SJCRH30 (cell line): ENCODE results near the gene UNC5B. TPM values are rescaled to one million over a fixed set of nuclear protein-coding genes. Genes with fewer than 3 reads are reported as not detected.
A peak's percentile ranks its signal among the peaks of the same experiment; 100 is the strongest.

ENCODE experiments used
- DNase-seq, 2 experiments: peaks; one replicate each; pipeline ENCODE4 v3.0.0-alpha.2; 2015 to 2020
- H3K27ac ChIP-seq: fragments of 250-450 bp; sonication (Bioruptor Pico); 2 replicates; pipeline ENCODE4 v1.5.1; 2020; ENCODE audit warnings: mild to moderate bottlenecking, moderate library complexity
- H3K27me3 ChIP-seq: fragments of 250-450 bp; sonication (Bioruptor Pico); 2 replicates; pipeline ENCODE4 v1.5.1; 2020; ENCODE audit warnings: mild to moderate bottlenecking, moderate library complexity
- H3K36me3 ChIP-seq: fragments of 250-450 bp; sonication (Bioruptor Pico); 2 replicates; pipeline ENCODE4 v1.5.1; 2020; ENCODE audit warnings: mild to moderate bottlenecking, moderate library complexity
- H3K4me1 ChIP-seq: fragments of 250-450 bp; sonication (Bioruptor Pico); 2 replicates; pipeline ENCODE4 v1.5.1; 2020; ENCODE audit warnings: mild to moderate bottlenecking, moderate library complexity
- H3K4me3 ChIP-seq: fragments of 250-450 bp; sonication (Bioruptor Pico); 2 replicates; pipeline ENCODE4 v1.5.1; 2020; ENCODE audit warnings: mild to moderate bottlenecking, moderate library complexity
- H3K9me3 ChIP-seq: fragments of 250-450 bp; sonication (Bioruptor Pico); replicated peaks from 2 replicates; pipeline ENCODE4 v1.5.1; 2020; ENCODE audit warnings: mild to moderate bottlenecking, moderate library complexity
- total RNA-seq: library from RNA; depleted of rRNA; stranded (reverse); fragments of >200 nt; shearing (Covaris generic); gene quantifications from 2 replicates; pipeline ENCODE4 v1.2.3, GENCODE V29; 2014

Gene UNC5B
- total RNA-seq, 1 experiment from 2014 or later: 3.6 TPM

DNA sequence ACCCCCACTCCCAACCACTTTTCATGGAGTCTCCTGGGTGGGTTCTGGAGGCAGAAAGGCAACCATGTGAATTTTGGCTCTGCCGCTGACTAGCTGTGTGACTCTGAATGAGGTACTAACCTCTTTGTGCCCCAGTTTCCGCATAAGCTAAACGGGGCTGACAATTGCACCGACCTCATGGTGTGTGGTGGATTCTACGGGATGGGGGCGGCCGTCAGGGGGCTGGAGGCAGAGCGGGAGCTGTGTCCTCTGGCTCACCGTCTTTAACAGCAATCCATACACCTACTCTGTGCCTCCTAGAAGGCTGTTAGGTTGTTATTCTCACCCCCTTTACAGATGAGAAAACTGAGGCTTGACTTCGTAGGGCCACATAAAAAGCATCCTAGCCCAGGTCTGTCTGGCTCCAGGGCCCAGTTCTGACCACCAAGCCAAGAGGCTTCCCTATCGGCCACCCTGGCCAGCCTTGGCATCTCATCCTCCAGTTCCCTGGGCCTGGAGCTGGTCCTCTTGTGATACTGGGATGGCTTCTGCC, 102.4 kb downstream of the UNC5B start:
- peaks cover 5% of the 10 kb centered on the region for H3K4me1 ChIP-seq
- H3K4me3 ChIP-seq: no peak overlapping the region
- no peak overlapping the region for H3K27ac ChIP-seq
- H3K36me3 ChIP-seq: no peaks in the 10 kb centered on the region
- no peak for DNase-seq
- no peaks in the 10 kb centered on the region for H3K9me3 ChIP-seq
- no peaks in the 10 kb centered on the region for H3K27me3 ChIP-seq

DNA sequence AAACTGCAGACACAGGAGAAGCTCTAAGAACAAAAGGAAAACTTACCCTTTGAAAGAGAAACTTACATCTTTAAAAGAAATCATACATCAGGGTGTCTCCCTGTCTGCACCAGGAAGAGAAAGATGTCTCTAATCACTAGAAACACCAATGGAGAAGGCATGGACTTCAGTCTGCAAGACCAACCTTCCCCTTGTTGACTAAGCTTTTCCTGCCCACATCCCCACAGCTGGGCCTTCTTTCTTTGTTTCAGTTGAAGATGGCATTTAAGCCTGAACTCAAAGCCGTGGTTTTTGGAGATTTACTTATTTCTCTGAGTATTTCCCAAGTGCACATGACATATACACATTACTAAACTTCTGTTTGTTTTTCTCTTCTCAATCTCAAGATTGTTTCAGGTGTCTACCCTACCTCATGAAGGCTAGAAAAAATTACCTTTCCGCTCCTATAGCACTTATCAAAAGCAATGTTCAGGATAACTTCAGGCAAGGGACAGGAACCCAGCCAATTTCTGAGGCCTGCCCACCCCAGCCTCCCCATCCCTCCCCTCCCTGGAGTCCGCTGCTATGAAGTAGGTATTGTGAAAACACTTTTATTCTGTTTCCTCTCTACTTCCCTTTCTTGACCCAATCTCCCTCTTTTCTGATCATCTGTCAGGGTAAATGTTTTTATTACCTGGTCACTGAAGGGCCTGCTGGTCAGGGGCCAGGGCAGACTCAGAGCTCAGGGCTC, 103.9 kb downstream of the UNC5B start:
- Histone ChIP-seq H3K36me3 (no peaks in the 10 kb centered on the region), H3K9me3 (no peaks in the 10 kb centered on the region), H3K4me3 (no peak overlapping the region), H3K27ac (no peak overlapping the region), H3K27me3 (no peaks in the 10 kb centered on the region), H3K4me1 (peaks cover 5% of the 10 kb centered on the region)
- DNase-seq: no peak

DNA sequence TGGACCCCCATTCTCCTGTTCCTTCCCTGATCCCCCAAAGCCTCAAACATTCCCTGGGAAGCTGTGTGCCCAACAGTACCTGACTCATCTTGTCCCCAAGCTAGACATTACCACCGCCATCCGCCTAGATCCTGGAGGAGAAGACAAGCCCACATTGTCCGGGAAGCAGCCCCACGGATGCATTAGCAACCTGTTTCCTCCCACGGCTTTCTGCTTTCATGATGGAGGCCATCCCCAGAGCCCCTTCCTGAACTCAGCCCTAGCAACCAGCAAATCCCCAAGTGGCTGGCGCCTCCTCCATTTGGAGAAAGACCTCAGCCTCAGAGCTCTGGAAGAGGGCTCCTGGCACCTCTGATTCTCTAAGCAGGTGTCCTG, 104.4 kb downstream of the UNC5B start:
- Histone ChIP-seq H3K4me1 (peaks cover 5% of the 10 kb centered on the region), H3K36me3 (no peaks in the 10 kb centered on the region), H3K27ac (no peak overlapping the region), H3K4me3 (no peak overlapping the region), H3K27me3 (no peaks in the 10 kb centered on the region), H3K9me3 (no peaks in the 10 kb centered on the region)
- DNase-seq: no peak

DNA sequence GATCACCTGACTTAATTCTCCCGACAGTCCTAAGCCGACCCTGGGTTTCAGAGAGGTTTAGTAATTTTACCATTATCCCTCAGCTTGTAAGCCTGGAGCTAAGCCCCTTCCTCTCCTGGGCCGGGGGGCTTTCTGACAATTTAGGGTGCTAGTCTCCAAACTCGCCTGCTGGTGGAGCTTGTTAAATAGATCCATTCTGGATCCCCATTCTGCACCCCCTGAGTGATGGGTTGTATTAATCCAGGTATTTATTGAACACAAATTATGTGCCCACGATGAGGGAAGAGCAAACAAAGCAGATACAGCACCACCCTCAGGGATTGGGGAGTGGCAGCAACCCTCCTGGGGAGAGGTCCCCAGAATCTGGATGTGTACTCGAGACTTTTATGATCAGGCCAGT, 105.4 kb downstream of the UNC5B start:
- Histone ChIP-seq H3K27me3 (no peaks in the 10 kb centered on the region), H3K9me3 (no peaks in the 10 kb centered on the region), H3K27ac (no peak overlapping the region), H3K4me1 (peaks cover 1% of the 10 kb centered on the region), H3K36me3 (no peaks in the 10 kb centered on the region), H3K4me3 (no peak overlapping the region)
- DNase-seq: no peak

DNA sequence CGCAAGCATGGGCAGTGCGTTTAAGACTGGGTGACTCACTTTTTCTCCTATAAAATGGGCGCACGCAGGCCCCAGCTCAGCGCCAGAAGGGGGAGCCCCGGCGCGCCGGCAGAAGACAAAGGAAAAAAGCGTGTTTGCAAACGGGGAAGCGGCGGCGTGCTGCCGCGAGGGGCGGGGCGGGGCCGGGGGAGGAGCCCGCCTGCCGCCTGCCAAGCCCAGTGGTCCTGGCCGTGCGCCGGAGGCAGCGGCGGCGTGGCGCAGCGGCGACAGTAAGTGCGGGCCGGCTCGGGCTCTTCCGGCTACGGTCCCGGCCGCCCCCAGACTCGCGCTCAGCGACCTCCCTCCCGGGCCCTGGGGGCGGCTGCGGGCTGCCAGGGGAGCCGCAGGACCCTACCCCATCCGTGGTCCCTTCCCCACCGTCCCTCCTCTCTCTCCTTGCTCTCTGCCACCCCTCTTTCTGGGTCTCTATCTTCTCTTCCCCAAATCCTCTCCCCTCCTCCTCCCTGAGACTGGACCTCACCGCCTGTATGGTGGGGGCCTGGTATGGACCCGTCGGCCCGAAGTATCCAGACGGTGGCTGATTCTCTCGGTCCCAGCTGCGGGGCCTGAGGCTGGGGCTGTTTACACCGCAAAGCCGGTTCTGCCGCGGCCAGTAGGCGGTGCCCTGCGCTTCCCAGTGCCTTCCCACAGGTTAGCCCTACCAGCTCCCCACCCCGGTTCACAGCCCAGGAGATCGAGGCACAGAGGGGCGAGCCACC, 106.9 kb downstream of the UNC5B start, which contains the start of gene SLC29A3:
Gene SLC29A3 (plus strand): TSS at position 218 of the 758 bp plus-strand sequence. CDS start 51 bp downstream, at position 269.
- peak; percentile 67 to 79 for DNase-seq
- peak within 1 kb of the TSS; percentile 36; the same call in 1 of the 2 replicates for H3K27ac ChIP-seq
- H3K27me3 ChIP-seq: no peaks in the 10 kb centered on the region
- no peaks in the 10 kb centered on the region for H3K4me1 ChIP-seq
- no peaks in the 10 kb centered on the region for H3K36me3 ChIP-seq
- no peaks in the 10 kb centered on the region for H3K9me3 ChIP-seq
- H3K4me3 ChIP-seq: peak within 1 kb of the TSS; percentile 79

DNA sequence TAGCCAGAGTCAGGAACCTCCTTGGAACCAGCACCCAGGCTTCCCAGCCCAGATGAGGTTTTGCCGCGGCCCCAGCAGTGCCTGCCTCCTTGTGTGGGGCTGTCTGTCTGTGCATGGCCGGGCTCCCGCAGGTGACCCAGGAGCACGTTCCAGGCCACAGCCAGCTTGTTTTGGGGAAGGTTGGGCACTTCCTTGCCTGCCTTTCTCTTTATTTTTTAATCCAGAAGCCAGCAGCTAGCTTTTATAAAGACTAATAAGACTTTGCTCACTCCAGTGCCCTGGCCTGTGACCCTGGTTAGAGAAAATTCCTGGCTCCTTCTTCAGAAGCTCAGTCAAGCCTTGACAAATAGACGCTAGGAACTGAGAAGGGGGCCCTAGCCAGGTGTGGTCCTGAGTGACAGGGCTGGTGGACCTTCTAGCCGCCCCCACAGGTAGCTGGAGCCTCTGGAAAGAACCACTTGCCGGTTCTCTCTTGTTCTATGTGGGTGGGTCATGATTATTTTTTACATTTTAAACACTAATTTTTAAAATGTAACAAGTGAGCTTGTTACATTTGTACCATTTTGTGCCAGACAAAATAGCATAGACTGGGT, 107.5 kb downstream of the UNC5B start:
- Histone ChIP-seq H3K9me3 (no peaks in the 10 kb centered on the region), H3K27me3 (no peaks in the 10 kb centered on the region), H3K4me1 (no peaks in the 10 kb centered on the region), H3K36me3 (no peaks in the 10 kb centered on the region), H3K4me3 (peak overlapping the region; percentile 79), H3K27ac (no peak overlapping the region)
- DNase-seq: no peak

DNA sequence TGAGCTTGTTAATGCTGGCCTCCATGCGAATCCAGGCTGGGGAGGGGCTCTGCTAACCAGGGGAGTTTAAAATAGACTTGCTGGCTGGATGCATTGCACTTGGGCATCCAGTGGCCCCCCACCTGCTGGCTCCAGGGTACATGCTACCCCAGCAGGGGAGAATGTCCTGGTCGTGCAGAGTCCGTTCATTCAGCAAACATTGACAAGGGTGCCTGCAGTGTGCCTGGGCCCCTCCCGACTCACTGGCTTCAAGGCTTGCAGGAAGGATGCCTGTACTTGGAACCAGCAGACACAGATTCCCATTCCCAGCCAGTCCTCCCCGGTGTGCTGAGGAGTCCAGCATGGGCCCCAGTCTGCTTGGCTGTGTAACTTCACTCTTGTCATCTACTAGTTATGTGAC, 108.2 kb downstream of the UNC5B start:
- H3K36me3 ChIP-seq: no peaks in the 10 kb centered on the region
- no peaks in the 10 kb centered on the region for H3K9me3 ChIP-seq
- H3K4me1 ChIP-seq: no peaks in the 10 kb centered on the region
- H3K4me3 ChIP-seq: no peak overlapping the region
- H3K27ac ChIP-seq: no peak overlapping the region
- DNase-seq: no peak
- no peaks in the 10 kb centered on the region for H3K27me3 ChIP-seq

DNA sequence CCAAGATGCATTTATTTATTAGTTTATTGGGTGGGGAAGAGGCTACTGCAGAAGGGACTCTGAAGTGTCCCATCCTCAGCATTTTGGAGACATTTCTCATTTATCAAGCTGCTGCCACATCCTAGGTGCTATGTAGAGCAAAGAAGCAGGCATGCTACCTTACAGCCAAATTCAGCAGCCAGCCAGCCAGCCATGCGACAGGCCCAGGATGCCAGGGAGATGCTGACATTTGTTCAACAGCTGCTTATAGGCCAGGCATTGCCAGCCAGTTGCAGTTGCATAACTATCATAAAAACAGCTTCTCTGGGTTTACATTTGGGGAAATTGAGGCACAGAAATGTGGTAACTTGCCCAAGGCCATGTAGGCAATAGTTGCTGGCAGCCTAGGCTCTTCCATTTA, 109.0 kb downstream of the UNC5B start:
- no peak for DNase-seq
- no peaks in the 10 kb centered on the region for H3K36me3 ChIP-seq
- no peak overlapping the region for H3K4me3 ChIP-seq
- no peak overlapping the region for H3K27ac ChIP-seq
- no peaks in the 10 kb centered on the region for H3K9me3 ChIP-seq
- no peaks in the 10 kb centered on the region for H3K27me3 ChIP-seq
- no peaks in the 10 kb centered on the region for H3K4me1 ChIP-seq

DNA sequence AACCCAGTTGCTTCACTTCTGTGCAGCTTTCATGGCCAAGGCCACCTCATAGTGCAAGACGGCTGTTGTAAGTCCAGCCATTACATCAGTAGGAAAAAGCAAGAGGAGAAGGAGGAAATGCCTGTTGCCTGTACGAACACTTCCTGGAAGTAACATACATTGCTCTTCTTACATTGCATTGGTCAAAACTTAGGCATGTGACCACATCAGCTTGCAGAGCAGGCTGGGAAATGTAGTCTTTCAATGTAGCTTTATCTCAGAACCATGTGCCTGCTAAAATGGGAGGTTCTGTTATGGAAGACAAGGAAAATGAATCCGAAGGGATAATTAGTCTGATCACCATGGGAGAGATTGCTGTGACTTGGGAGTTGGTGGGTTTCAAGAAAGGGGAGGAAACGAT, 111.0 kb downstream of the UNC5B start:
- no peaks in the 10 kb centered on the region for H3K27me3 ChIP-seq
- no peaks in the 10 kb centered on the region for H3K9me3 ChIP-seq
- H3K36me3 ChIP-seq: no peaks in the 10 kb centered on the region
- no peaks in the 10 kb centered on the region for H3K4me1 ChIP-seq
- H3K27ac ChIP-seq: no peak overlapping the region
- peak in 1 of 2 experiments; percentile 34 for DNase-seq
- no peak overlapping the region for H3K4me3 ChIP-seq

DNA sequence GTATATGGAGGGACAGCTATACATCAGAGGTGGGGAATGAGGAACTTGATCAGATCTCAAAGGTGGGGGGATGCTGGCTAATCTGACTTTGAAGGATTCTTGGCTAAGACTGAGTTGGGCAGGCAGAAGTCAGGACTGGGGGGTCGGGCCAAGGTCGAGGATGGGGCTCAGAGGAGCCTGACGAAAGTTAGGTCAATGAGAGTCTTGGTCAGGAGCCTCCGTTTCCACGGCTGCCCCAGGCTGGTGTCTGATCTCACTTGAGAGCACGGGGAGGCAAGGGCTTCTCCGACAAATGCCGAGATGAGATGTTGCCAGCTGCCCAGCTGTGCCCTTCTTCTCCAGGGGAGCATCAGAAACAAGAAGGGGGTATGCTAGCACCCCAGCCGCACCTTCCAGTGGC, 112.4 kb downstream of the UNC5B start:
- no peak for DNase-seq
- Histone ChIP-seq H3K9me3 (no peaks in the 10 kb centered on the region), H3K27me3 (no peaks in the 10 kb centered on the region), H3K4me1 (no peaks in the 10 kb centered on the region), H3K27ac (no peak overlapping the region), H3K36me3 (no peaks in the 10 kb centered on the region), H3K4me3 (no peak overlapping the region)

DNA sequence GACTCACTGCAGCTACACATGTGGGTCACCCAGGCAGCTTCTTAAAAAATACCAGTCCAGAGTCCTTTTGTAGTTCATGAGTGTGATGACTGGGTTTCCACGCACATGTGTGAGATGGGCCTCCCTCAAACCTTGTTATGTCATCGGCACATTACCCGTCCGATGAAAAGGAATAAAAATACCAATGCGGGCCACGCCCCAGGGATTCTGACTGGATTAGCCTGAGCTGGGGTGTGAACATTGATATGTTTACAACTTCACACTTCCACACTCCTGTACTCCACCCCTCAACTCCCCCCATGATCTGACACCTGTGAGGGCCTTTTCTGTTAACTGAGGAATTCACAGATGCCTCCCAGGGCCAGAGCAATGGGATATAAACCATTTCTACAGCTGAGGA, 112.9 kb downstream of the UNC5B start:
- Histone ChIP-seq H3K27ac (no peak overlapping the region), H3K36me3 (no peaks in the 10 kb centered on the region), H3K4me1 (no peaks in the 10 kb centered on the region), H3K27me3 (no peaks in the 10 kb centered on the region), H3K9me3 (no peaks in the 10 kb centered on the region), H3K4me3 (no peak overlapping the region)
- no peak for DNase-seq

DNA sequence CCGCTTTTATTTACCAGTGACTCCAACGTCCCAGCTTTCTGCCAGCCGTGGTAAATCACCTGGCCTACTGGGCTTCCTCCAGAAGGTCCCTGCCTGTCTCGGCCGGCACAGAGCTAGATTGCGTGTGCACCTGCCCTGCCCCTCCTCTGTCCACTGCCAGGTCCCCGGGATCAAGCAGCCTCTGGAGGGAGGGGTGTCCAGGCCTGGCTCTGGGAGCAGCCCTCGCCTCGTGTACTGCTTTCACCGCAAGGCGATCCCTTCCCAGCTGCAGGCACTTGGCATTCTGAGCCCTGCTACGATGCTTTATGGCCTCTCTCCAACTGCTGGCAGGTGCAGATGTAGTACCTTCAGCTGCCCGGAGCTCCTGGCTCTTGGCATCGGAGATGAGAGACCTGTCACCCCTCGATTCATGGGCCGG, 114.1 kb downstream of the UNC5B start:
- H3K36me3 ChIP-seq: no peaks in the 10 kb centered on the region
- no peaks in the 10 kb centered on the region for H3K9me3 ChIP-seq
- no peak overlapping the region for H3K4me3 ChIP-seq
- H3K27ac ChIP-seq: no peak overlapping the region
- no peak for DNase-seq
- H3K4me1 ChIP-seq: no peaks in the 10 kb centered on the region
- H3K27me3 ChIP-seq: no peaks in the 10 kb centered on the region

DNA sequence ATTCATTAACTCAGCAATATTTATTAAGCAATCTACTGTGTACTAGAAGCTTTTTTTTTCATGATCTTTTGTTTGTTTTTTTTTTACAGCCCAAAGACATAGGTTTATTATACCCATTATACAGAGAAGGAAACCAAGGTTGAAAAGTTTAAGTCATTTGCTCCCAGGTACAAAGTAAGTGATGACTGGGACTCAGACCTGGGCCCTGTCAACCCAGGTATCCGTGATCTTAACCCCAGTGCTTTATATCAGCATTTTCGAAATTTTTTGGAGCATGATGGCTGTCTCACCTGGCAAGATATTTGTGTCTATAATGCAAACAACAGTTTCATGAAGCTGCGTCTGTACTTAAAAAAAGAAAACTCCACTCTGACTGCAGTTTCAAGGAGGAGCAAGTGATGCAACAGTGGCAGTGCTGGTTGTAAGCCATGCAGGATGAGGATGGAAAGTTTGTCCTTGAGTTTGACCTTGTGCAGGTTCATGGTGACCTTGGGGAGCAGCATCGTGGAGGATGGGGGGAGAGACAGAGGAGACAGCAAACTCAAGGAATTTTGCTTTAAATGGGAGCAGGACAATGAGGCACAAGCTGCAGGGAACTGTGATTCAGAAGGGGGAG, 118.5 kb downstream of the UNC5B start:
- Histone ChIP-seq H3K9me3 (no peaks in the 10 kb centered on the region), H3K27me3 (no peaks in the 10 kb centered on the region), H3K27ac (no peak overlapping the region), H3K36me3 (no peaks in the 10 kb centered on the region), H3K4me1 (no peaks in the 10 kb centered on the region), H3K4me3 (no peak overlapping the region)
- DNase-seq: no peak

DNA sequence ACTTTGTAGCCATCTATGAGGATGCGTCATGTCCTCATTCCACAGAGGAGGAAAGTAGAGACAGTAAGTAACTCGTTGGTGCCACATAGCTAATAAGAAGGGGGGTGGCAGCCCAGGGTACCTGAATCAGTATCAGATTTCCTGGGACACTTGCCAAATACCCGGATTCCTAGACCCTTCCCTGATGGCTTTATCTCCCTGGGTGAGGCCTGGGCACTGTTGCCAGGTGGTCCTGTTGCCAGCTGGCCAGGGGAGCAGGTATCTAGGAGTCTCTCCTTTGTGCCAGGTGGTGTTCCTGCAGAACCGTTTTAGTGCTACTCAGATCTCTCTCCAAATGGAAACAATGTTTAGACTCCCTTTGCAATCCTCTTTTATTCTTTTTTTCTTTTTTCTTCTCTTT, 119.4 kb downstream of the UNC5B start:
- DNase-seq: no peak
- Histone ChIP-seq H3K36me3 (no peaks in the 10 kb centered on the region), H3K27me3 (no peaks in the 10 kb centered on the region), H3K4me3 (no peak overlapping the region), H3K9me3 (no peaks in the 10 kb centered on the region), H3K4me1 (no peaks in the 10 kb centered on the region), H3K27ac (no peak overlapping the region)

DNA sequence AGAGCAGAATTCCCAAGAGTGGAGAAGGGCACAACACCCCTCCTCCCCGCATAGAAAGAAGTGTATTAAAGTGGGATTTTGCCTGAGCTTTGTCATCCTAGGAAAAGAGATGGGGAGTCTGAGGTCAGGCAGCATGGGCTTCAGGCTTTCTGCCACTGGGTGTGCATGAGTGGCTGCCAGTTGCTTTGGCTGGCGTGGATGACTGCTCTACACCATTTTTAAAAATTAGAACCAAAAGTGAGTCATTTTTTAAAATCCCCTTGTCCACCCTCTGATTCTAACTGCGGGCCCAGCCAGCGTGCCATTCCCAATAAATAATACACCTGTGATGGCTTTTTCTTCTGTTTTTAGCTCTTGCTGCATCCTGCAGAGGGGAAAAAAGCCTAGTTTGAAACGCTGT, 120.1 kb downstream of the UNC5B start:
- Histone ChIP-seq H3K36me3 (no peaks in the 10 kb centered on the region), H3K9me3 (no peaks in the 10 kb centered on the region), H3K27ac (no peak overlapping the region), H3K27me3 (no peaks in the 10 kb centered on the region), H3K4me1 (no peaks in the 10 kb centered on the region), H3K4me3 (no peak overlapping the region)
- no peak for DNase-seq
